HG03064 (cell line): ENCODE data around the gene BLID.

Experiments used
- ATAC-seq: cut with Tn5 transposase; IDR thresholded peaks from one replicate; pipeline ENCODE4 v1.9.1; 2021; ENCODE audit warnings: low read depth; ENCODE audit not compliant: unreplicated experiment

BLID gene

DNA sequence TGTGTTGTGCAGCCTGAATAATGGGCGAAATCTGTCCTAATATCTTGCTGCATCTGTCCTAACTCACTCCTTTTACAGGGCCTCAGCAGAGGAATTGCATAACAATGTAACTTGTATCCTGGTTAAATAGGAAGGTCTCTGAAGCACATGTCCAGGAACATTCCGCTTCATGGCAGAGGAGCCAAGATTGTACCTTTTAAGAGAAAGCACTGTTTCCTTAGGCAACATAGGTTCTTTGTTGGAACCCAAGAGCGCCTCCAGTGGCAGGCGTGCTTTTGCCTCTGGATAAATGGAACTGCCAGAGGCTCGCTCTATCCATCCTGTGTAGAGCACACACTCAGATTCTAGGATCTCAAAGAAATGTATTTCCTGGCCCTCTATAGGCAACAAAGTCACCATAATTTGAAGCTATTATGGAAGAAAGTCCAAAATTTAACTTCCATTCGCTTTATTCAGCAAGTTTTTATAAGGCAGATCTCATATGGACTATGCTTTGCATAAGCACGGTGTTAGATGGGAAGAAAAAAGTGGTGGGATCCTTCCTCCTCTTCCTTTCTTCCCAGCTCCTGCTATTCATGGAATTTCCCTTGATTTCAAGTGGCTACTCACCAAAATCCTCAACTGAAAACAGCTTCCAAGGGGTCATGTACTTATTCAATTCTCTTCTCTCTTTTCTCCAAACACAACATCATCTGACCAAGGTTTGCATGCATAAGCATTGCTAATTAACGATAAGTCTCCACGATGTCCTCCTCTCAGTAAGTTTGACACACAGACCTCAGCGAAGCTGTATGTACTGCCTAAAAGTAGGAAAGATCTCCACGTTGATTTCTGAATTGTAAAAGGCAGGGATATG lies at the start of gene BLID:
Gene BLID (minus strand): TSS at position 692 of the 856 bp plus-strand sequence. CDS start 293 bp downstream, at position 399.
- ATAC-seq, result no peak

- no peak for ATAC-seq
Observed at GRCh38 chr11:122163053-122163819, 47.2 kb upstream of the BLID start.

DNA sequence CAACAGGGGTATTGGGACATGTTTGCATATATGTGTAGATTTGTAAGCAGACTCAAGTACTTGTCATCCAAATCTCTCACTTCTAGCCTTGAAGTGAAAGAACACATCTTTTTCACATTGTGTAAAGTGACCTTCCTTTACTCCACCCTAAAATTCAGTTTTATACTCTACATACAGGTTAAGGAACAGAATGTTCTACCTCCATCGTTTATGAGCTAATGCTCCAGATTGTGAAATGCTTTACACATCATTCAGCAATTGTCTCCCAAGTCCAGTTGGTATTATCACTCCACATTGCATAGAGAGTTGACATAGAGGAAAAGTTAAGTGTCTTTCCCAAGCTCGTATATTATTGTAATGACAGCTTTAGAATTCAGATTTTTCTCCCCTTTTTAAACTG lies 46.1 kb upstream of the BLID start:
- ATAC-seq, result no peak

- ATAC-seq, result no peak
Observed at GRCh38 chr11:122160841-122161590, 45.0 kb upstream of the BLID start.

DNA sequence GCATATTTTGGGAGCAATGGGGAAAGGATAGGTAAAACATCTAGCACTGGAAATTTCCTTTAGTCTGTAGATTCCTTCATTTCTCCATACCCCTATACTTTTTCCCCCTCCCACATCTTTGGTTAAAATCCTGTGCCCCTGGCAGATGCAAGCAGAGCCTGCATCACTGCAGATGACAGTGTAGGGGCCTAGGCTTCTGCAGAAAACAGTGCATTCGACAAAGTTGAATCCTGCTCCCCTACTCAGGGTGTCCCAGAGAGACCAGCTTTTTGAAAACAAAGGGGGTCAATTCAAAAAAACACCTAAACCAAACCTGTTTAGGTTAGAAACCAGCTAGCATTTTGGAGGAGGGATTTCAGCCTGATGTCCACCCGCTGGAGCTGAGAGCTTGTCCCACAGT lies 43.8 kb upstream of the BLID start:
- no peak for ATAC-seq

- ATAC-seq, result no peak
Observed at GRCh38 chr11:122159173-122159721, 43.2 kb upstream of the BLID start.

GRCh38 chr11:122158171-122158570 lies 42.2 kb upstream of the BLID start:
- no peak for ATAC-seq

DNA sequence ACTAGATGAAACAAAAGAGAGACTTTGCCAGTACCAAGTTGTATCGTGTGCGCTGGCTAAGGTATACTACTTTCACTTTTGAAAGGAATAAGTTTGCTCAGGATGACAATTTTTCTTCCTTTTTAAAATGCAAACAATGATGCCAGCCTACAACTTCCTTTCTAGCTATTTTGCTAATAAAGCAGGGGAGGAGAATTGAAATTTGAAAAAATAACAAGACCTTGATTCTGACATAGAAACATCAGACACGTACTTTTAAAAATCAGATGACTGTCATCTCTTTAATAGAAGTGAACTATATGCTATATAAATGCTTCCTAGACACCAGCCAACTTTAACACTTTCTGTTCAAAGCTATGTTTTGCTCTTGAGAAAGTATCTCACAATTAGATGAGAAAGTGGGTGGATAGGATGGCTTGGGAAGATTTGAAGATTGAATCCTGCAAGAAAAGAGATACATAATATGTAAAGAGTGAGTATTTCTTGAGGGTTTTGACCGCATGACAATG lies 41.7 kb upstream of the BLID start:
- ATAC-seq, result no peak

DNA sequence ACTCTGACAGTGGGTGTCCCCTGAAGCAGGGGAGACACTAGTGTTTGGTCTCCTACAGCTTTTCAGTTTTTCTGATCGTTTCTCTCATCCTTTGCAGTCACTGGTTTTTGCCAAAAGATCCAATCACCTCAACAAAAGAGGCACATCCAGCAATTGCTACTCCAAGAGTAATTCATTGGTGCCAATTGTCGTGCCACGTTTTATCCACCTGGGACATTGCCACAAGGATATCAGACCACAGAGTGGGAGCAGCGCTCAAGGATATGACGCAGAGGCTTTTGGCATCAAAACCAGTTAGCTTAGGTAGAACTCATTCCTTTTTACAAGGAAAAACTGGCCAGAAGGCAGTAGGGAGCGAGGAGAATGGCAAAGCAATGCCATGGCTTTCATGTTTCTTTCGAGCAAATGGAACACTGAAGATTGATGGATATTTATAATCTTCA lies 40.9 kb upstream of the BLID start:
- no peak for ATAC-seq

GRCh38 chr11:122155765-122156527 lies 39.9 kb upstream of the BLID start:
- ATAC-seq, result no peak

GRCh38 chr11:122154994-122155393 lies 39.0 kb upstream of the BLID start:
- ATAC-seq, result no peak

GRCh38 chr11:122154227-122154626 lies 38.2 kb upstream of the BLID start:
- no peak for ATAC-seq

- no peak for ATAC-seq
Observed at GRCh38 chr11:122153746-122154145, 37.7 kb upstream of the BLID start.

DNA sequence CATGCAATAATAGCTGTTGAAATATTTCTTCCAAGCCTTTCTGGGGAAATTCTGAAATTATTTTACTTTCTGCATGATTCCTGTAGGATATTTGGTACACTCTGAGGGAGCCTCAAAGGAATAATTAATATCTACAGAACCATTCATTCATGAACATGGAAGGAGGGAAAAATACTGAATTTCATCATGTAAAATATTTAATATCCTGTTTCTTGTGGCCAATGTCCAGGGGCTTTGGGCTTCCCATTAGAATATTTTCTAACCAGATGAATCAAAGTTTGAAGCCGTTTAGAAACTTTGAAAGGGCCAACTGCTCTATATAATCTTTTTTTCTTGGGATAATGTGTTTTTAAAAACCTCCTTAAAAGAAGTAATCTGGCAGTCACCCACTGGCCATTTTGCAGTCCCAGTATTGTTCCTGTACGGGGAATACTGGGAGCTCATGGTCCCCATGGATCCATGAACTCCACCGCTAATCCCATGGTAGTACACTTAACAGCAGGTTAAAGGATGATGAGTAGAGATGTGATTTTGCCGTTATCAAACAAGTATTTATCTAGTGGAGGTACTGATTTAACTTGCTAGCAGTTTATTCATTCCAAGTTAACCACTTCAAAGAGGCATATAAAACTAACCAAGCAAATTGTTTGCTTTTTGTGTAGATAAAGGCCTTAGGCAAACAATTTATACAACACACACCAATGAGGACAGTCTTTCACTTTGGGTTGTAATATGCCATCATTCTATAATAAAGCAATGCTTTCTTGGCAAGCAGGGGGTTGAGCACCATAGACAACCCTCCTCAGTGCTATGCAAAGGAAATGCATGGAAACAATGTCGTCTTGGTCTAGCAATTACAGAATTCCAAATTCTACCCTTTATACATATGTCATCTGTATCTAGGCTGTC lies 34.5 kb upstream of the BLID start:
- no peak for ATAC-seq

DNA sequence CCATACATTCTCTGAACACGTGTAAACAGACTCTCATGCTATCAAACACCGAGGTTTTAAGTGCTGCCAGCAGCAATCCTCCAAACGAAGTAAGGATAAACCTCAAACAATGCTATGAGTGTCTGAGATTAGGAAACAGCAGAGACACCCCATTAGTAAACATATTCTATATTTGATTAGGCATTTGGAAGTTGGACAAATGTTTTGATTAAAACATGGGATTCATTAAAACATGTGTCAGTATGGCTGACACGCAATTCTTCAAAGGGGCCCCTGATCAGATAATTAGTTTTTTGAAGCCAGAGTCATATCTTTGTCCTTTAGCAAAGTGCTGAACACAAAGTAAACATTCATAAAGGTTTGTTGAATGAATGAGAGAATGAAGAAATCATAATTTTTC lies 33.2 kb upstream of the BLID start:
- no peak for ATAC-seq

- no peak for ATAC-seq
Observed at GRCh38 chr11:122146475-122146874, 30.5 kb upstream of the BLID start.

GRCh38 chr11:122145715-122146274 lies 29.8 kb upstream of the BLID start:
- ATAC-seq, result no peak

DNA sequence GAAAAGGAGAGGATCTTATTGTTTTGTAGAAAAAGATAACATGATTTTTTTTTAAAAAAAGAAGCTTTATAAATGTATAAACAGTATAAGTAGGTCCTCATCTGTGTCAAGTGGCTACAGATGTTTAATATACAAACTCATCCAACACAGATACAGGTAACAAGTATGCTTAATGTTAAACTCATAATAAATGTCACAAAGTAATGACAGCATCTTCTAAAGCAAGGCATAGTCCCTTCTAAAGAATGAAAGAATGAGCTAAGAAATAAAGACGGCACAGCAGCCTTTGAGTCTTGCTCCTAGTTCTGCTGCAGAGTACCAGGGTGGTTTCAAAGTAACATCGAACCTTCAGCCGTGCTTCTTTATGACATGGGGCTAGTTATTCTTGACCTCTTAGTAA lies 28.7 kb upstream of the BLID start:
- ATAC-seq, result no peak
